GM19468 (cell line): ENCODE data around the gene KMT2A.

Source experiments
- ATAC-seq: cut with Tn5 transposase; IDR thresholded peaks from one replicate; pipeline ENCODE4 v1.9.1; 2021; ENCODE audit warnings: mild to moderate bottlenecking, moderate library complexity, moderate number of reproducible peaks; ENCODE audit not compliant: unreplicated experiment; ENCODE audit errors: extremely low read depth

KMT2A gene

DNA sequence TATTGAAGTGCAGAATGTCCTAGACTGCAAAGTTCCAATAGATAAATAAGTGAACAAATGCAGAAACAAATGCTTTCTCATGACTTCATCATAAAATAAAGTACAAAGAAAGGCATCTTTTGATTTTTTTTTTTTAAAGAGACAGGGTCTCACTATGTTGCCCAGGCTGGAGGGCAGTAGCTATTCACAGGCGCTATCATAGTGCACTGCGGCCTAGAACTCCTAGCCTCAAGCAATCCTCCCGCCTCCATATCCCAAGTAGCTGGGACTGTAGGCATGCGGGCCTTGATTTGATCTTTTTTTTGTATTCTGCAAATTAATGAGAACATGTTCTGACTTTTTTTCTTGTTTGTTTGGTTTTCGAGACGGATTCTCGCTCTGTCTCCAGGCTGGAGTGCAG, 138.3 kb downstream of the KMT2A start:
- no peak for ATAC-seq
